CD4-positive, alpha-beta T cell treated with Interleukin-12 subunit alpha and Interleukin-12 subunit beta, for 1 hour (primary cell): ENCODE data around the gene SCN7A.
"Not testable (repeated sequence)": the region's sequence is repeated elsewhere in the genome, so short reads cannot be mapped to it uniquely, and the experiment has no call there.

Experiments
- DNase-seq: peaks from one replicate; pipeline ENCODE4 v3.0.0-alpha.2; 2020

Gene SCN7A

DNA sequence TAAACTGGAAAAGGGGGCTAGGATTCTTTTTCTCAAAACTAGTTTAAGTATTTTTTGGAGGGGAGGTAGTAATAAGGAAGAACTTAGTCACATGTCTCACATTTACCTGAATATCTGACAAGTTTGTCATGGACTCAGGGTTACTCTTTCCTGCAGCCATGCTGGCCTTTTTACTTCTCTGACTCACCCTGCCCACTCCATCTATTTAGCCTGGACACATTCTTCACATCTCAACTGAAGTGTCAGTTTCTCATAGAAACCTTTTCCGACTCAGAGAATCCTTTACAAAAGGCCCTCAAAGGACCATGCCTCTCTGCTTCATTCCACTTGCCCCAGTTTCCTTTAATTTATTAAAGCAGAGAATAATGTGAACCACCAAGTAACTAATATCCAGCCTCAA, 42.6 kb downstream of the SCN7A start:
- no peak for DNase-seq

DNA sequence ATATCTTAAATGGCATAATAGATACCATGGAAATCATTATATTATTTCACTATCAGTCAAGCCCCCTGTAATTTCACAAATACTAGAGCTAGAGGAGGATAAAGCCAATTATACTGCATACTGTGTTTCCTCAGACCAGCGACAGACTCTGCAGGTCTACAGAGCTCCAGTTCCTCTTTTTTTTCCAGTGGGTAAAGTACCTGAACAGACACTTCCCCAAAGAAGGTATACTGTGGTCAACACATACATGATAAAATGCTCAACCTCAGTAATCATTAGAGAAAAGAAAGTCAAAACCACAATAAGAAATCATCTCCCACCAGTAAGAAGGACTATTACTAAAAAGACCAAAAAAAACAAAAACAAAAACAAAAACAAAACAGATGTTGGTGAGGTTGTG, 44.6 kb downstream of the SCN7A start:
- no peak for DNase-seq

DNA sequence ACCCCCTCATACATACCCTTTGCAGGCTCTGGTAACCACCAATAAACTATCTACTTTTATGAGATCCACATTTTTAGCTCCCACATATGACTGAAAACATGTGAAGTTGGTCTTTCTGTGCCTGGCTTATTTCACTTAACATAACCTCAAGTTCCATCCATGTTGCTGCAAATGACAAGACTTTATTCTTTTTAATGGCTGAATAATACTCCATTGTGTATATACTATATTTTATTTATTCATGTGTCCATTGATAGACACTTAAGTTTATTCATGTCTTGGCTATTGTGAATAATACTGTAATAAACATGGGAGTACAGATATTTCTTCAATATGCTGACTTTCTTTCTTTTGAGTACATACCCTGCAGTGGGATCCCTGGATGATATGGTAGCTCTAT, 45.9 kb downstream of the SCN7A start:
- DNase-seq, result no peak

DNA sequence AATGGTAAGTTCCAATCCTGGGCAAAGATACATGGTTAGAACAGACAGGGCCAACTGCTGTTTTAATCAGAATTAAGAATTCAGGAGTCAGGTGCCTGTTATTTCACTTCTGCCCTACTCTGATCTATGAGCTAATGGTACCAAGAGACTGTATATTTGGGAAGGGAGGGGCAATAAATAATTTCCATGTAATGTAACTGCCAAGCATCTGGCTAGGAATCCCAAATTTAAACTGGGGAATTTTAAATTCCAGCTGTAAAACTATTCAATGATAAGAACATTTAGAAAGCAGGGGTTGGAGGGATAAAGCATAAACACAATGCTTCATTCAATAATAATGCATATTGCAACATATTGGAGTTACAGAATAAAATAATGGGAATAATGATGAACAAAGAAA, 49.7 kb downstream of the SCN7A start:
- DNase-seq, result no peak

DNA sequence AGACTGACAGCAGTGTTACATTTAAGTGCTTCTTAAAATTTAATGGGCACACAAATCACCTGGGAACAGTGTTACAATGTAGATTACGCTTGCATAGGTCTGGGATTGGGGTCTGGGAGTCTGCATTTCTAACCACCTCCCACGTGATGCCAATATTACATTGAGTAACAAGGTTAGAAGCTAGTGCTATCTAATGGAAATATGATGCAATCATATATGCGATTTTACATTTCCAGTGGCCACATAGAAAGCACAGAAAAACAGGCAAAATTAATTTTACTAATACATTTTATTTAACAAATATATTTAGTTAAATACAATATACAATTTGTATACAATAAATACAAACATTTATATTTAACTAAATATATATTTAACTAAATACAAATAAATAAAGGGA, 53.7 kb downstream of the SCN7A start:
- no peak for DNase-seq

DNA sequence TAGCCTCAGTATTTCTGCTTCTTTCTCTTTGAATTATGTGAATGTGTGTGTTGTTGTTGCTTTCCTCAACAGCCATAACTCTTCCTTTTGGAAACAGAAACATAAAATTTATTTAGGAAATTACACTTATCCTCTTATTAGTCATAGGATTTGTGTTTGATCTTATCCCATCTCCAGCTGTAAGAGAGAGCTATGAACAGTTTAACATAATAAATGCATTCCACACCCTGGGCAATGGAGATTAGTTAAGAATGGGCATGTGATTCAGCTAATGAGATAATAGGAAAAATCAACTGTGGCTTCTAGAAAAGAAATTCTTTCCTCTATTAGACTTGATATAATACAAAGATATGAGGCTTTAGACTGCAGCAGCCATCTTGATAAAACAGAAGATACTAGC, 55.0 kb downstream of the SCN7A start:
- no peak for DNase-seq

DNA sequence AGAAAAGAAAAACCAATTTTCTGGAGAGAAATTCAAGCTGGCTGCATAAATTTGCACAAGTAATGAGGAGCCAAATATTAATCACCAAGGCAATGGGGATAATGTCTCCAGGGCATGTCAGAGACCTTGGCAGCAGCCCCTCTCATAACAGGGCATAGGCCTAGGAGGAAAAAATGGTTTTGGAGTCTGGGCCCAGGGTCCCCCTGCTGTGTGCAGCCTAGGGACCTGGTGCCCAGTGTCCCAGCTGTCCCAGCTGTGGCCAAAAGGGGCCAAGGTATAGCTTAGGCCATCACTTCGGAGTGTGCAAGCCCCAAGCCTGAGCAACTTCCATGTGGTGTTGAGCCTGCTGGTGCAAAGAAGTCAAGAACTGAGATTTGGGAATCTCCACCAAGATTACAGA, 57.1 kb downstream of the SCN7A start:
- no peak for DNase-seq

DNA sequence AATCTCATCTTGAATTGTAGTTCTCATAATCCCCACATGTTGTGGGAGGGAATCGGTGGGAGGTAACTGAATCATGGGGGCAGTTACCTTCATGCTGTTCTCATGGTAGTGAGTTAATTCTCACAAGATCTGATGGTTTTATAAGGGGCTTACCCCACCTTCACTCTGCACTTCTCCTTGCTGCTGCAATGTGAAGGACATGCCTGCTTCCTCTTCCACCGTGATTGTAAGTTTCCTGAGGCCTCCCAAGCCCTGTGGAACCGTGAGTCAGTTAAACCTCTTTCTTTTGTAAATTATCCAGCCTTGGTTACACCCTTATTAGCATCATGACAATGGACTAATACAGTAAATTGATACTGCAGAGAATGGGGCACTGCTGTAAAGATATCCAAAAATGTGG, 57.9 kb downstream of the SCN7A start:
- no peak for DNase-seq

DNA sequence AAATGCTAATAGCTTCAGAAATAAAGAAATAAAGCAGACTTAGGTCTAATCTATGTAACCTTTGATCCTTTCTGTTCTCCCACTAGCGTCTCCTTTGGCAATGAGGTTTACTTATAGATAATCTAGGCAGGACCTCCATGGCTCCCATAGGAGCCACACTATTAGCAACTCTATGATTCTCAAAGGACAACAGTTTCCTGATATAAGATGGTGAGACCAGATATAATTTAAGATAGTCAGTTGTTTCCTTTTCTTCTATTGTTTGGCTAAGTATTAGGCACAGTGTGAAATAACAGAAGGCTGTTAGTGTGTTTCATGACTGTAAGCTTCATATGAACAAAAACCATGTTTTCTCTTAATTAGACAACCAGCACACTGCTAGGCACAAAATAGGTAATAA, 59.6 kb downstream of the SCN7A start:
- no peak for DNase-seq

DNA sequence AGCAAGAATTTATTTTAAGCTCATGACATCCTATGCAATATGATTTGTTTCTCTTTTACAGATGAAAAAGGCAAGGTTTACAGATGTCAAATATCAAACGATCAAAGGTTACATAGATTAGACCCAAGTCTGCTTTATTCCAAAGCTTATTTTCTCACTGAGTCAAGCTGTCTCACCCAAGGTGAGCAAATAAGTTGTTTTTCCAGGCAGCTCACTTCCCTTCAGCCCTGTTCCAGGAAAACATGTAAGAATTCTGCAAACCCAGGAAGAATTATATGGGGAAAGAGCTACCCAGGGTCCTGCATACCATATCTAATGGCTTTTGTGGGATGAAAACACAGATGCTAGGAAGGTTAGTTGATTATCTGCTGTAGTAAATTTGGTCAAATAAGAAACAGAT, 60.6 kb downstream of the SCN7A start:
- no peak for DNase-seq

DNA sequence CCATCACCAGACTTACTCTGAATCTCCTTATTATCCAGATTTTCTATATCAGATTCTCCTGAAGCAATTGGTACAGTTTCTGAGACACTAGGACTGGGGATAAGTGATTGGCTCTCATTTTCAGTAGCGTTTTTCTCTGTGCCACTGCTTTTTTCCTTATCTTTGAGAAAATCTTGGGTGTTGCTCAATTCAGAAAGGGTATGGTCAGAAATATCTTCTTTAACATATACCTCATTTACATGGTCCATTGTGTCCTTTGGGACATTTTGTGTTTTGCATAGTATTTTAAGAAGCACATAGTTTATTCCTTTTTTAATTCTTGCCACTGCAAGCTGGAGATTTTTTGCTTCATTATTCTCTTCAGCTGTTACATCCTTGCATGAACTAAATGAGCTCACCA, 61.7 kb downstream of the SCN7A start:
- no peak for DNase-seq

DNA sequence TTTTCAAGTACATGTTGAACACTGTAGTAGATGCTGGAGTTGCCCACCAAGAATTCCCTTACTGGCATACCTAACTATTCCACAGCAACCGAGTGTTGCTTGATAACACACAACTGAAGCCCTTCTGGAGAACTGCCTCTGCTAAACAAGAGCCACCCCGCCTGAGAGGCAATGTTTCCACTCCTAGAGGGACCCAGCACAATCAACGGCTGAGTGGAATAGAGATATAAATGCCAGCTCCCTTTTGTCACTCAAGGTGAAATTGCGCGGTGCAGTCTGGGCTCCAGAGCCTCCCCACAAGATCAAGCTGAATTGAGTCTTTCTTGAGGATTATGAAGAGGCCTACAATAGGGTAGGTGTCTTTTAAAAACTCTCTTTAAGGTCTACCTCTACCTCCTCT, 69.2 kb downstream of the SCN7A start:
- DNase-seq, result no peak

DNA sequence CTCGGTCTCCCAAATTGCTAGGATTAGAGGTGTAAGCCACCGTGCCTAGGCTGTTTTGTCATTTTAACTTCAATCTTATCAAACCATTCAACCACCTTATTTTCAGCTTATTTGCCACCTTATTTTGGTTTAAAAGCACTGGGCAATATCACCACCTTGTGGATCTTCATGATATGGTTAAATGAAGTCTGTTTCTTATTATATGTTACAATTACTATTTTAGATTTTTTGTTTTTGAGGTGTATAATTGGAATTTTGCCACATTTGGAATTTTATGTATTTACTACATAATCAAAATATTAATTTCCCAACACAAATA, 74.5 kb downstream of the SCN7A start:
- no peak for DNase-seq

DNA sequence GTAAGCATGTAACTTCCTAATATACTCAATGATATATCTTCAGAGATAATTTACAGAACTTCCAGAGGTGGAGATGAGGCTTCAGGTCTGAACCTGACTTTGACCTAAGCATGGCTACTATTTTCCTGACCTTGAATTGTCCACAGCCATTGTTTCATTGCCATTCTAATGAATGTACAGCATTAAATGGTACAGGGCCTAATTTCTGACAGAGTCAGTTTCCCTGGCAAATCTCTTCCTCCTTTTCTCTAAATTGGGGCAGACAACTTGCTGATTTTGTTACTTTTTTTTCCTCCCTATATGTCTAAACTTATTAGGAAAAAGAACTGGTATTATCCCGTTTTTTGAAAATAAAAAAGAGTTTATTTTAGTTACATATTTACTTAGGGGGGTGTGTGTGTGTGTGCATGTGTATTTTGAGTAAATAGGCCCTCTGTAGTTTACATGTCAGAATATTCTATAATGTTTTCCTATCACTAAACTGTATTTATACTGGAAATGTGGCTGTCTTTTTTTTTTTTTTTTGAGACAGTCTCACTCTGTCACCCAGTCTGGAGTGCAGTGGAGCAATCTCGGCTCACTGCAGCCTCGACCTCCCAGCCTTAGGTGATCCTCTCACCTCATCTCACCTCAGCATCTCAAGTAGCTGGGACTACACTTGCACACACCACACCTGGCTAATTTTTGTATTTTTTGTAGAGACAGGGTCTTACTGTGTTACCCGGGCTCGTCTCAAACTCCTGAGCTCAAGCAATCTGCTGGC, 75.0 kb downstream of the SCN7A start:
- DNase-seq, result no peak

DNA sequence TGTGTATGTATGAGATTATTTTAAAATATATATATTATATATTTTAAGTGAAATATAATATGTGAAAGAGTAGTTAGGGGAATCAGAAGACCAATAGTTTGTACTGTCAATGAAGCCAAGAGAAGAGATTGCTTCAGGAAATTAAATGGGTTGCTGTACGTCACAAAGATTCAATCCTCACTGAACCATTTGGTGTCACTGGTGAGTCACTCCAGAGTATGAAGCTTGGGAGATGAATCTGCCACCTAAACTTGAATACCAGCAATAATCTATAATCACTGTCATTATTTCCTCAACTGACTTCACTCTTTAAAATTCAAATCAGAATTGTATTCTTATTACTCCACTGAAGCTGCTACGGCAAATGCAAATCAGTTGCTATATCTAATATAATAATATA, 76.4 kb downstream of the SCN7A start:
- no peak for DNase-seq

DNA sequence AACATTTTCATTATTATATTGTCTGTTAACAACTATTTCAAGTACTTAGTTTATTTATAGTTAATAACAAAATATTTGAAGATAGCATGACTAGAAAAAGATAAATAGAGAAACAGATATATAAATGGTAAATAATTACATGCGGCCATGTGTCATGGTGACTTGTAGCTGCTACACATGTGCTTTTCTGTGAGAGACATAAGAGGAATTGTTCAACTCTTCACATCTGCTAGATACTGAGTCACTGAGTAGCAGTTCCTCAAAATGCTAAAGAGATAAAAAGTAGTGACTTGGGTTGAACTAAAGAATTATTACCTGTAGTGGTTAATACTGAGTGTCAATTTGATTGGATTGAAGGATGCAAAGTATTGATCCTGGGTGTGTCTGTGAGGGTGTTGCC, 80.8 kb downstream of the SCN7A start:
- no peak for DNase-seq

DNA sequence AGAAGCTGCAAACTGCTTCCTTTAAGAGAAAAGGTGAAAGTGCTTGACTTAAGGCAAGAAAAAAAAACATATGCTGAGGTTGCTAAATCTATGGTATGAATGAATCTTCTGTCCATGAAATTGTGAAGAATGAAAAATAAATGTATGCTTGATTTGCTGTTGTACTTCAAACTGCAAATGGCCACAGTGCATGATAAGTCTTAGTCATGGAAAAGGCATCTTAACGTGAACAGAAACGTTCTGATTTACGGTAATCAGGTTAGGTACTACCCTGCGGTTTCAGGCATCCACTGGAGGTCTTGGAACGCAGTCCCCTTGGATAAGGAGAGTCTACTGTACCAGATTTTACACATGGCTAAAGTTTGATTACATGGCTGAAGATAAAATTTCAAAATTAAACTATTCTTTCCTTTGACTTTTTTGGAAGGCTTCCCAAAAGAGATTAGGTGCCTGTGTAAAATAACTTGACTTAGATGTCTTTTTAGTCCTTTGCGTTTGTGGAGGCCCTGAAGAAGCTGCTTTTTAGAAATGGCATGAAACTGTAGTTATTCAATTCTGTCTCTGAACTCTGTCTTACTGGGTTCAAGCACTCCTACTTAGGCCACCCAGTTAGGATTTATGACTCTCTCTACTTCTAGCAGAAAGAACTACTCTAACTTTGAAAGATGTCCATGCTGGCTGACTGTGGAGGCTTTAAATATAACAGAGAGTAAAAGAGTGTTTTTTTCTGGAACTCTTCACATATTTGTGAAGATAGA, 82.4 kb downstream of the SCN7A start:
- DNase-seq, result no peak

DNA sequence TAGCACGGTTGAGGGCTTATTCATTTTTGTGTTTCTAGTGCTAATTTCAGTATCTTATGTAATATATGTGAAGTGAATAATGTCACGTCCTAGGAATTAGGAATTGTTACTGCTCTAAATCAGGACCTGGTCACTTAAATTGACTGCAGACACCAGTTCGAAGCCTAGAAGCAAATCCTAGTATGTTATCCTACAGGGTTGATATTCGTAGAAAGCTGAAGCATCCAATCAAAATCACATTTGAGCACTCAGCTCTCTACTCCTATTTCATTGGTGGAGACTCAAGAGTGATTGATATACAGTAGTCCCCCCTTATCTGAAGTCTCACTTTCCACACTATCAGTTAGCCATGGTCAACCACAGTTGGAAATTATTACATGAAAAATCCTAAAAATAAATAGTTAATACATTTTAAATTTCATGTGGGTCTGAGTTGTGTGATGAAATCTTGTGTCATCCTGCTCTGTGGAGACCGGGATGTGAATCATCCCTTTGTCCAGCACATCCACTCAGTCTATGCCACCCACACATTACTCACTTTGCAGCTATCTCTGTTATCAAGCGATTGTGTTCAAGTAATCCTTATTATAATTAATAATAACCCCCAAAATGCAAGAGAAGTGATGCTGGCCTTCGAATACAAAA, 83.1 kb downstream of the SCN7A start:
- no peak for DNase-seq

DNA sequence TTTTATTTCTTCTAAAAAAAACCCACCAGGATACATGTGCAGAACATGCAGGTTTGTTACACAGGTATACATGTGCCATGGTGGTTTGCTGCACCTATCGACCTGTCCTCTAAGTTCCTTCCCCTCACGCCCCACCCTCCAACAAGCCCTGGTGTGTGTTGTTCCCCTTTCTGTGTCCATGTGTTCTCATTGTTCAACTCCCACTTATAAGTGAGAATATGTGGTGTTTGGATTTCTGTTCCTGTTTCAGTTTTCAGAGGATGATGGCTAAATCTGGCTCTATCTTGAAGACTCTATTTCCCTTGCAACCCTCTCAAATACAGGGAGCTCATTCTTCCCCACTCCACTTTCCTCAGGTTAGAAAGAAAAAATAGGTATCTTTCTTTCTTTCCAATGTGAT, 86.3 kb downstream of the SCN7A start:
- not testable (repeated sequence) for DNase-seq

DNA sequence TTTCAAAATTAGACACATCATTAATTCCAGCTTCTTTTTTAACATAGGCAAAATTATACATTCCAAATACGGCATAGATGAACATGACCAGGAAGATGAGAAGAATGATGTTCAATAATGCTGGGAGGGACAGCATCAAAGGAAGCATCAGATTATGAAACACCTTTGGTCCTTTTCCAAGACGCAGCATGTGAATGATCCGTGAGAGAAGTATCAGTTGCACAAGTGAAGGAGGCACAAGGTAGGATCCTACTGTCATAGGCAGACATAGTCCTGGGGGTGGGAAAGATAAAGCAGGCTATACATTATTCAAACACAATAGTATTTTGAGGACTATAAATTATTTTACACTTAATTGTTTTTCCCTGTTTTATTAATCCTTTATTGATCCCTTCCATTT, 87.7 kb downstream of the SCN7A start:
- DNase-seq, result no peak

DNA sequence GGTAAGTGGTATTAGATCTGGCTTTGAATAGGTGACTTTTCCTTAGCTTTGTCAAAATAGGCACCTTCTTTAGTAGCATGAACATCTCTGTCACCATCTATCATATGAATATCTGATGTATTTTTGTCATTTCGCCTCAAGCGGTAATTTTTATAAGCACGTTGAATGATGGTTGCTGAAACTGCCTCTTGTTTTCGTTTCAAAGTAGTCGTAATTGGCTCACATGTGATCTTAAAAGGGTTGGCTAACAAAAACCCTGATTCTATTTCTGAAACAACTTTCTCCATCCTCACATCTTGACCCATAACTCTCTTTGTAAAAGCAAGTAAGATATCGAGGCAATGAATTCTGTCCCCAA, 88.5 kb downstream of the SCN7A start:
- no peak for DNase-seq

DNA sequence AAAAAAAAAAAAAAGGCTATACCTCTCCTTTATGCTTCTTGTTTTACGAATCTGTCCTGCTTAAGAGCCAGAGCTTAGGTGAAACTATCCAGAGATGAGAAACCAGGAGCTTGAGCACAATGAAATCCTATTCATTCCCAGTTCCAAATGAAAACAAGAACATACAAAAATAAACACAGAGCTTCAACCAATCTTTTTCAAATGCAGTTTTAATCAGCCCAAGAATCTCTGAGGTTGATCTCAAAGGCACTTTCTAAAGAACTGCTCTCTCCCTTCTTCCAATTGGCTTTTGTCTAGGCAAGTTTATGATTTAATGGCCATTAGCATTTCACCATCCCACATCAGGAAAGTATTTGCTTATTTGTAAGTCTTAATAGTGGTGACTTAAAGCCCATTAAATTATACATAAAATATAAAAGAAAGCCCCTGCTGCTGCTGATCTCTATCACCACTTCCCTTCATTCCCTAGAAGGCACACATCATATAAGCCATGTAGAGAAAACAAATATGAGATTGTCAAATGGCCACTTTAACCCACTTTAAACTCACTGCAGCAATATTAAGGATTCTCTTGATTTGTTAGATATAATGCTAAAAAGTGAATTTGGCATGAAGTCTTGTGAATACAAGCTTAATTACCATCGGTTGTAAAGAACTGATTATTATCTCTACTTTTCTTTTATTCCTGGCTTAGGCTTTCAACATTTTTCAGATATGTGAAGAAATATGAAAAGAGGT, 89.0 kb downstream of the SCN7A start:
- no peak for DNase-seq

DNA sequence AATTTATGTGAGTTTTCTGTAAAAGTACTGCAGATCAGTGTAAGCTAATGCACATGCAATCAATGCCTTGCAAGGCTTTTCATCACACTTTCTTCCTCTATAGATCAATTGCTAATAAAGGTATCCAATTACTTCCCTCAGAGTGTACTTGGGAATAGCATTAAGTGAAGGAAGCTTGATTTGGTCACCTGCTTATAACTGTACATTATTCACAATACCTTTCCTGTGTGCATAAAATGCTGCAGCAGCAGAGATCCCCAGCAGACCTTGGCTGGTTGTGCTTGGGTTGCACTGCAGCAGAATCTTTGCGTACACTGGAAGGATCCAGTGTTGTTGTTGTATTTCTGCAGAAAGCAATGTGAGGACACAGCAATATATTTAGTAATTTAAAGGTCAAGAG, 99.8 kb downstream of the SCN7A start:
- no peak for DNase-seq

DNA sequence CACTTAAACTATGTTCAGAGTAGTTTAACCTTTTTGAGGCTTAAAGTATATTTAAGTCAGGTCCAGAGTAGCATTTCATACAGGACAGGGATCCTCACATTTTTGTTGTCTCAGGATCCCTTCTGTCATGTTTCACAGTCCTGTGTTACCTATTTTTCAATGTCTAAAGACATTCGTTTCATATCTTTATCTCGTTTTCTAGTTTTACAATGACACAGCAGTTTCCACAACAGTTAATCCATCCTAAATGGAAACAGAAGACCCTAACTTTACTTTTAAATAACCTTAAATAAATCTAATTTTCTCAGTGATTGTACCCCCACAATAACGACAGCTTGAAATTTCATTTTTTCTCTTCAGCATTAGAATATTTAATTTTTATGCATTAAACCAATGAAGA, 101.0 kb downstream of the SCN7A start:
- no peak for DNase-seq
